Measurements from ENCODE around the gene FAU. TPM values are rescaled to one million over a fixed set of nuclear protein-coding genes. Genes with fewer than 3 reads are reported as not detected.
A peak's percentile ranks its signal among the peaks of the same experiment; 100 is the strongest.

FAU gene
- total and polyA plus RNA-seq, 9 of the 15 experiments (the other 6 are each of a cell fraction or from before 2014, with no cell fraction given), result 433 to 1,827 (median 942) TPM

DNA sequence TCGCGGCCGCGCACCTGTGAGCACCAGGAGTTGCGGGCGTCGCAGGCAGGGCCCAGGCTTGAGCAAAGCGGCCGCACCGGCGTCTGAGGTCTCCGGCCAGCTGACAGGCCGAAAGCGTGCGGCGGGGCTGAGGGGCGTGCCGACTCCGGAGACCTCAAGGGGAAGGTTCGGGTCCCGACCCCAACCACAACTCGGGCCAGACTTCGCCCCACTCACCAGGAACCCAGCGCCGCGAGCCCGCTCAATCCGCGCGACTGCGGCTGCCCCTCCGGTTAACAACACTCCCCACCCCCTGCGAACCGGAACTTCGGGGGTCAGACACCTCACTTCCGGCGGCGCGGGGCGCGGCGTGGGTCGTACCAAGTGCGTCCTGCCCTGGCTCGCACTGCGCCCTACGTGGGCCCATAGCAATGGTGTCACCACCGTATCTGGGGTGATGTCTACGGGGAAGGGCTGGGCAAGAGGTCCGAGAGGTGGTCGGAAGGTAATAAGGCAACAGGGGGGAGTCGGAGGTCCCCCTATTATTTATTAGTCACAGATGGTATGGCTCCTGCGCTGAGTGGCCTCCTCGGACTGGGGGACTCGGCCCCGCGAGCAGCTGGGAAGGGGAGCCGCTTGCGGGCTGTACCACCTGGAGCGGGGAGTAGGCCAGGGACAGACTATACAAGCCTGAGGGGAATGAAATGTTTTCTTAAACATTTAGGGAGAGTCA, 12.5 kb upstream of the FAU start, which contains the start of gene SYVN1 (continued):
- TF ChIP-seq, protein P1, sequence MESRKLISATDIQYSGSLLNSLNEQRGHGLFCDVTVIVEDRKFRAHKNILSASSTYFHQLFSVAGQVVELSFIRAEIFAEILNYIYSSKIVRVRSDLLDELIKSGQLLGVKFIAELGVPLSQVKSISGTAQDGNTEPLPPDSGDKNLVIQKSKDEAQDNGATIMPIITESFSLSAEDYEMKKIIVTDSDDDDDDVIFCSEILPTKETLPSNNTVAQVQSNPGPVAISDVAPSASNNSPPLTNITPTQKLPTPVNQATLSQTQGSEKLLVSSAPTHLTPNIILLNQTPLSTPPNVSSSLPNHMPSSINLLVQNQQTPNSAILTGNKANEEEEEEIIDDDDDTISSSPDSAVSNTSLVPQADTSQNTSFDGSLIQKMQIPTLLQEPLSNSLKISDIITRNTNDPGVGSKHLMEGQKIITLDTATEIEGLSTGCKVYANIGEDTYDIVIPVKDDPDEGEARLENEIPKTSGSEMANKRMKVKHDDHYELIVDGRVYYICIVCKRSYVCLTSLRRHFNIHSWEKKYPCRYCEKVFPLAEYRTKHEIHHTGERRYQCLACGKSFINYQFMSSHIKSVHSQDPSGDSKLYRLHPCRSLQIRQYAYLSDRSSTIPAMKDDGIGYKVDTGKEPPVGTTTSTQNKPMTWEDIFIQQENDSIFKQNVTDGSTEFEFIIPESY (CRISPR knock-in tag; IDR thresholded peaks at IDR 0.05), result peak; percentile 11; the same call in 1 of the 2 replicates
- peak; percentile 61; the same call in 1 of the 2 replicates for TF ChIP-seq MTA1 (IDR thresholded peaks at IDR 0.05; ENCODE audit: borderline replicate concordance)
- no peak for TF ChIP-seq SMARCA4 (IDR thresholded peaks at IDR 0.05)
- no peak for TF ChIP-seq SMAD2 (IDR thresholded peaks at IDR 0.05; ENCODE audit: low read depth, low read length)
- 0 out of 2 replicates have a peak, but pooled peaks have one; percentile 55 for TF ChIP-seq CBX1 (IDR thresholded peaks at IDR 0.05; ENCODE audit: low read depth)
- no peak for TF ChIP-seq FOXJ3 (CRISPR knock-in tag; IDR thresholded peaks at IDR 0.05)
- TF ChIP-seq L3MBTL2 (IDR thresholded peaks at IDR 0.05), result peak; percentile 11
- TF ChIP-seq KDM2B (CRISPR knock-in tag; IDR thresholded peaks at IDR 0.05), result 0 out of 2 replicates have a peak, but pooled peaks have one; percentile 35
- TF ChIP-seq TAF9B (IDR thresholded peaks at IDR 0.05; ENCODE audit: partially characterized antibody), result peak; percentile 82
- TF ChIP-seq, protein P2, sequence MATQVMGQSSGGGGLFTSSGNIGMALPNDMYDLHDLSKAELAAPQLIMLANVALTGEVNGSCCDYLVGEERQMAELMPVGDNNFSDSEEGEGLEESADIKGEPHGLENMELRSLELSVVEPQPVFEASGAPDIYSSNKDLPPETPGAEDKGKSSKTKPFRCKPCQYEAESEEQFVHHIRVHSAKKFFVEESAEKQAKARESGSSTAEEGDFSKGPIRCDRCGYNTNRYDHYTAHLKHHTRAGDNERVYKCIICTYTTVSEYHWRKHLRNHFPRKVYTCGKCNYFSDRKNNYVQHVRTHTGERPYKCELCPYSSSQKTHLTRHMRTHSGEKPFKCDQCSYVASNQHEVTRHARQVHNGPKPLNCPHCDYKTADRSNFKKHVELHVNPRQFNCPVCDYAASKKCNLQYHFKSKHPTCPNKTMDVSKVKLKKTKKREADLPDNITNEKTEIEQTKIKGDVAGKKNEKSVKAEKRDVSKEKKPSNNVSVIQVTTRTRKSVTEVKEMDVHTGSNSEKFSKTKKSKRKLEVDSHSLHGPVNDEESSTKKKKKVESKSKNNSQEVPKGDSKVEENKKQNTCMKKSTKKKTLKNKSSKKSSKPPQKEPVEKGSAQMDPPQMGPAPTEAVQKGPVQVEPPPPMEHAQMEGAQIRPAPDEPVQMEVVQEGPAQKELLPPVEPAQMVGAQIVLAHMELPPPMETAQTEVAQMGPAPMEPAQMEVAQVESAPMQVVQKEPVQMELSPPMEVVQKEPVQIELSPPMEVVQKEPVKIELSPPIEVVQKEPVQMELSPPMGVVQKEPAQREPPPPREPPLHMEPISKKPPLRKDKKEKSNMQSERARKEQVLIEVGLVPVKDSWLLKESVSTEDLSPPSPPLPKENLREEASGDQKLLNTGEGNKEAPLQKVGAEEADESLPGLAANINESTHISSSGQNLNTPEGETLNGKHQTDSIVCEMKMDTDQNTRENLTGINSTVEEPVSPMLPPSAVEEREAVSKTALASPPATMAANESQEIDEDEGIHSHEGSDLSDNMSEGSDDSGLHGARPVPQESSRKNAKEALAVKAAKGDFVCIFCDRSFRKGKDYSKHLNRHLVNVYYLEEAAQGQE (IDR thresholded peaks at IDR 0.05; ENCODE audit: borderline replicate concordance), result no peak
- TF ChIP-seq, protein P2 (CRISPR knock-in tag; IDR thresholded peaks at IDR 0.05; ENCODE audit: low read depth), result peak; percentile 70; the same call in 1 of the 2 replicates
- peak; percentile 96 for TF ChIP-seq PHF8 (IDR thresholded peaks at IDR 0.05; ENCODE audit: borderline replicate concordance, low read length)
- TF ChIP-seq MYBL2 (IDR thresholded peaks at IDR 0.05; ENCODE audit: low read depth), result no peak
- no peak for TF ChIP-seq MYBL2 (CRISPR knock-in tag; IDR thresholded peaks at IDR 0.05; ENCODE audit: borderline replicate concordance)
- no peak for TF ChIP-seq FOS (IDR thresholded peaks at IDR 0.05; ENCODE audit: extremely low read depth, insufficient read length)
- TF ChIP-seq NR1H2 (CRISPR knock-in tag; IDR thresholded peaks at IDR 0.05), result no peak
- TF ChIP-seq HMG20B (CRISPR knock-in tag; IDR thresholded peaks at IDR 0.05), result no peak
- TF ChIP-seq ARNT (IDR thresholded peaks at IDR 0.05), result peak in 1 of 2 experiments; percentile 52; a peak in 1 of 4 replicates
- peak; percentile 99 for TF ChIP-seq EP400 (IDR thresholded peaks at IDR 0.05)
- TF ChIP-seq ZNF175 (CRISPR knock-in tag; IDR thresholded peaks at IDR 0.05; ENCODE audit: low read depth), result no peak
- TF ChIP-seq CHCHD3 (CRISPR knock-in tag; IDR thresholded peaks at IDR 0.05), result no peak
